Adrenal gland (tissue), 5 donors: Measurements from ENCODE around the gene FOXN3.

Source experiments
- CTCF ChIP-seq, 6 experiments: fragments of 450-650 bp in 4 of 6; fragments of 200-600 bp in 2 of 6; sonication (generic) in 1 of 6; IDR thresholded peaks; 1 replicate in 5 of 6; 2 replicates in 1 of 6; pipeline versions ENCODE4 v1.5.1 to v1.8.0; 2016 to 2021; ENCODE audit warnings: antibody characterized with exemption in 6 of 6, mild to moderate bottlenecking in 2 of 6, moderate library complexity in 1 of 6
- POLR2A ChIP-seq, 2 donors: fragments of 450-650 bp; IDR thresholded peaks; one replicate each; pipeline ENCODE4 v1.6.1; 2017; ENCODE audit warnings: antibody characterized with exemption in 2 of 2, mild to moderate bottlenecking in 2 of 2, moderate library complexity in 1 of 2
- donor health status: DM: no; HTN: no; CAD: no.

GRCh38 chr14:89340200-89341181 lies 76.5 kb downstream of the FOXN3 start:
- TF ChIP-seq CTCF (IDR thresholded peaks at IDR 0.05) (no peak), POLR2A (IDR thresholded peaks at IDR 0.05) (no peak)
